Stimulated activated CD8-positive, alpha-beta memory T cell treated with anti-CD3 and anti-CD28 coated beads, Interleukin-7, amount 100 ng/mL, for 48 hours (primary cell): Measurements from ENCODE around the gene GLI3.

Experiments used
- DNase-seq, 2 donors: peaks; one replicate each; pipeline ENCODE4 v3.0.0-alpha.2; 2020; ENCODE audit warnings: low read depth in 1 of 2; ENCODE audit errors: extremely low read depth in 1 of 2

The GLI3 gene

DNA sequence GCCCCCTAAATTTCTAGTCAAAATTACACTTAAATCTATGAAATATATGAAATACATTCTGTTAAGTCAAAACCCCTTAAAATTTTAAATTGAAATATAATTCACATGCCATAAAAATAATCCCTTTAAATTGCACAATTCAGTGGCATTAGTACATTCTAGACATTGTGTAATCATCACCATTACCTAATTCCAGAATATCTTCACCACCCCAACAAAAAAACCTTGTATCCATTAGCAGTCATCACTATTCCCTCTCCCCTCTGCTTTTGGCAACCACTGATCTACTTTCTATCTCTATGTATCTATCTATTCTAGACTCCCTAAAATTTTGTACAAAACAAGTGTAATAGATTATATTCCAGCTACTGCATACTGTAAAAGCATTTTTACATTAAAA is 261.2 kb downstream of the GLI3 start:
- DNase-seq = no peak

GRCh38 chr7:41974870-41975557 is 262.0 kb downstream of the GLI3 start:
- DNase-seq = no peak

GRCh38 chr7:41973202-41973730 is 263.7 kb downstream of the GLI3 start:
- DNase-seq = no peak

GRCh38 chr7:41972776-41973175 is 264.2 kb downstream of the GLI3 start:
- no peak for DNase-seq

GRCh38 chr7:41972270-41972669 is 264.7 kb downstream of the GLI3 start:
- DNase-seq = no peak

DNA sequence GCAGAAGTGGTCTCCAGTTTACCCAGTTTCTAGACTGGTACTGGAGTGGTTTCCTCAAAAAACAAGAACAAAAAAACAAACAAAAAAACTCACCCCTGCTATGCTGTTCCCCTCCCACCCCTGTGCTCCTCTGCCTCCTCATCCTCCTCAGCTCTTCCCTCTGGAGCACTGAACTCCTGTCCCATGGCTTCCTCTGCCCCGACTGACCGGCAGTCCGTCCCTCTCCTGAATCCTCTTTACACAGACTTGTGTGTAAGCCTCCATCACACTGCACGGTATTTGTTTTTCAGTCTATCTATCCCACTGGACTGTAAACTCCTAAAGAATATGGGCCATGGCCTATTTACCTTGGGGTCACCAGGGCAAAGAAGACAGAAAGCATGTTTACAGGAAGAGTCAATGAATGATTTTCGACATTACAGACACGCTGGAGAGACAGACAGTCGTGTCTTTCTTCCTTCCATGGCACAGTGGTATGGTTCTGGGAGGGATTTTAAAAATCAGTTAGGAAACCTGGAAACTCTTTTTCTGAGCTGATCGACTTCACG is 265.3 kb downstream of the GLI3 start:
- DNase-seq = no peak

GRCh38 chr7:41970941-41971340 is 266.1 kb downstream of the GLI3 start:
- DNase-seq = no peak

DNA sequence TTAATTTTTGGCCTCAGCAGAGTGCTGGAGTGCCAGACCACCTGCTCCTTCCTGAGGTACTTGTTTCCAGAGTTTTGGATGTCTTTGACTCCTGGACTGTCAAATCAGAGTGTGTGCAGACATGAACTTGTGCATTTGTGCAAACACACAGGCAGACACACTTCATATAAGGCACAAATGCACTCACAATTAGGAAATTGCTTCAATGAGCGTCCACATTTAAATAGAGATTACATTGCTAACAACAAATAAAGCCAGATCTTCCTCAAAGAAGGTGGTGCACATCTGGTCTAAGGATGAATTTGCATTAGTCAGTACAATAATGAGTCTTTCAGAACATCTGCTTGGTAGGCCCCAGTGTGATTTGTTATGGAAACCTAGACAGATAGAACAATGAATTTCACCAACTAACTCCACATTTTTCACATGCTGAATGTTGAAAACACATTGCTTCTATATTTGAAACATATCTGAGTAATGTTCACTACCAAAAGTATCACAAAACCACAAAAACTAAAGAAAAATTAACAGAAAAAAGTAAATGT is 267.4 kb downstream of the GLI3 start:
- no peak for DNase-seq

DNA sequence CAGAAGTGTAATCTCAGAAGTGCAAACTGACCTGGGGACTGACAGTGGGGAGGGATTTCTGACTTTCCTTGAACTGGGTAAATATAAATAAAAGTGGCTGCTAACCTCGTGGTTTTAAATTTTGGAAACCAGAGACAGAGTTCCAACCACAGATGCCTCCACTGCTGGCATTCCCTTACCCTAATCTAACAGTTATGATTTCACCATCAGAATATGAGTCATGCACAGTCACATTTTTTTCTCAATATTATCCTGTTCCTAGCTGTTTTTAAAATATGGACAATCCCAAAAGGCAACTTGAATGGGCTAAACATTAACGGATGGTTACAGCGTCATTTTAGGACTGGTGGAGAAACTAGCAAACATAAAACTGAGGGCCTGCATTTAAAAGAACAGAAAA is 269.9 kb downstream of the GLI3 start:
- DNase-seq = no peak

- no peak for DNase-seq
Measured at GRCh38 chr7:41965951-41966505, 271.0 kb downstream of the GLI3 start.

GRCh38 chr7:41964849-41965745 is 271.9 kb downstream of the GLI3 start:
- DNase-seq = no peak

- DNase-seq = no peak
Measured at GRCh38 chr7:41964183-41964753, 272.7 kb downstream of the GLI3 start.

DNA sequence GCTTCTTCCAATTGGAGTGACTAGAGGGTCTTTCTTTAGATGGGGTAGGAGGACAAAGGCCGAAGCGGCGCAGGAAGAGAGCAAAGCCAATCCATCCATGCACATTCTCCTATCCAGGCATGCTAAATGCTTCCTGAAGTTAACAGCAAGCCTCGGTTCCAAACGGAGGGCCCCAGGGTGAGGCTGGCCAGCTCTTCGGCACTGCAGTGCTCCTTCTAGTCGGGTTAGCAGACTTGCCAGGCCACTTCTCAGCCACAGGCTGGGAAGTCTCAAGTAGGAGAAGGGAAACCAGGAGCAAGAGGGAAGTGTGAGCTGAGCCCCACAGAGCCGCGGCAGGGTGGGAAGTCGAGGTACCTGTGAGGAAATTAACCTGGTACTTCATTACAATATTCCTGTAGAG is 280.3 kb downstream of the GLI3 start:
- no peak for DNase-seq

GRCh38 chr7:41955893-41956675 is 280.9 kb downstream of the GLI3 start:
- no peak for DNase-seq

DNA sequence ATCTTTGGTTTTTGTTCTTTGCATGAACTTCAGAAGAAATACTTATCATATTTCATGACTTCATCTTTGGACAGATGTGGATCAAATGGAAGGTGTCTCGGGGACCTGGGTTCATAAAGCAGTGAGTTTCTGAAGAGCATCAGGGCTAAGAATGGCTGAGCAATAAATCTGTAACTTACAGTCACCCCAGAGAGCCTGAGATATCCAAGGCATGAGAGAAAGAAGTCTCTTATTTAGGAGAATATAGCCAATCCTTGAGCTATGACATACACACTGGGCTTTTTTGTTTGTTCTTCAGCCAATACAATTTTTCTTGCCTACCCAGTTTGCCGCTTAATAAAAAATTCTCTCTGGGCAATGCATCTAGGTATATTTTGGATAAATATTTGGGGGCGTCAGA is 281.6 kb downstream of the GLI3 start:
- DNase-seq = no peak

DNA sequence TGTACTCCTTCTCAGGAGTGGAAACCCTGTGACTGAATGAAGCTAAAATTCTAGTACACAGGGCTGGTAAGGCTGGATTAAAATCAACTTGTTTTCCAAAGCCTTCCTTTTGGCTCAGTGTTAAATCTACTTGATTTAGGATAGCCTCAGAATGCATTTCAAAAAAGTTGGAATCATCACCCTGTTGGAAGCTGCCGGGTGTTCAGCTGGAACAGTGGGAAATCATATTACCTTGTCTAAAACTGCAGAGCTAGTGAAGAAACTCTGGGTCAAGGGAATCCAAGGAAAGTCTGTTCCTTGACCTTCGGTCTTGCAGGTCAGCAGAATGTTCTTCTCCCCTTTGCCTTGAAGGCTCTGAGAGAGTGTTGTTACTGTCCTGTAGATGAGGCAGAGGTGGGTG is 282.0 kb downstream of the GLI3 start:
- DNase-seq = no peak

GRCh38 chr7:41948503-41948902 is 288.5 kb downstream of the GLI3 start:
- no peak for DNase-seq

GRCh38 chr7:41943094-41943577 is 293.9 kb downstream of the GLI3 start:
- peak; percentile 43 to 49 for DNase-seq

- DNase-seq = no peak
Measured at GRCh38 chr7:41942468-41943093, 294.4 kb downstream of the GLI3 start.
